Small intestine (tissue), 7 donors: ENCODE measurements around the gene LIMS2. TPM values are rescaled to one million over a fixed set of nuclear protein-coding genes. Genes with fewer than 3 reads are reported as not detected.

Experiments used
- DNase-seq, 2 donors: peaks; one replicate each; pipeline versions ENCODE4 v3.0.0 to v3.0.0-alpha.2; 2013
- FAIRE-seq: peaks from 2 replicates; lab custom pipeline; 2012; peaks lifted over from hg19 to GRCh38; lab: Jason Lieb, UNC
- H3K27ac ChIP-seq, 3 donors: one replicate each; pipeline ENCODE4 v1.5.1; 2013; ENCODE audit warnings: low read length in 2 of 3, mild to moderate bottlenecking in 2 of 3, control low read depth in 1 of 3, inconsistent platforms in 1 of 3, low read depth in 1 of 3, moderate library complexity in 1 of 3
- H3K27me3 ChIP-seq, 3 donors: one replicate each; pipeline ENCODE4 v1.6.1; 2013; ENCODE audit warnings: low read length in 3 of 3, inconsistent platforms in 1 of 3; ENCODE audit not compliant: control insufficient read depth in 3 of 3, insufficient read depth in 3 of 3
- H3K36me3 ChIP-seq, 3 donors: one replicate each; pipeline ENCODE4 v1.6.1; 2013; ENCODE audit warnings: low read length in 3 of 3, inconsistent platforms in 1 of 3, low read depth in 1 of 3, mild to moderate bottlenecking in 1 of 3, moderate library complexity in 1 of 3; ENCODE audit not compliant: control insufficient read depth in 3 of 3, insufficient read depth in 2 of 3
- H3K4me1 ChIP-seq, 3 donors: one replicate each; pipeline ENCODE4 v1.6.1; 2013; ENCODE audit warnings: low read length in 2 of 3, inconsistent platforms in 1 of 3, low read depth in 1 of 3, mild to moderate bottlenecking in 1 of 3, moderate library complexity in 1 of 3; ENCODE audit not compliant: control insufficient read depth in 3 of 3, insufficient read depth in 2 of 3
- H3K4me3 ChIP-seq, 3 donors: one replicate each; pipeline ENCODE4 v1.5.1; 2013; ENCODE audit warnings: low read length in 3 of 3, control low read depth in 1 of 3, inconsistent platforms in 1 of 3, low read depth in 1 of 3, mild to moderate bottlenecking in 1 of 3, moderate library complexity in 1 of 3
- H3K9me3 ChIP-seq, 2 donors: one replicate each; pipeline ENCODE4 v1.6.1; 2013; ENCODE audit warnings: low read depth in 1 of 2, low read length in 1 of 2; ENCODE audit not compliant: control insufficient read depth in 2 of 2, insufficient read depth in 1 of 2
- WGBS, 3 donors: extraction: QIAGEN DNeasy Blood & Tissue Kit; methylation state at CpG; one replicate each; pipeline ENCODE4 v1.1.7; 2013; 5-methylcytosine and 5-hydroxymethylcytosine counted together
- polyA plus RNA-seq, 4 donors: library from polyadenylated mRNA; stranded (reverse) in 3 of 4; unstranded in 1 of 4; fragments of 200-250 nt in 3 of 4; fragments of 120-200 nt in 1 of 4; gene quantifications; one replicate each; pipeline versions ENCODE4 v1.2.1 to v1.2.3, GENCODE V29; 2013
- donor health status: healthy with polysubstance abuse.
- donor health status: control.
- donor health status: control.
- donor health status: Bipolar disorder and iron deficiency.
- donor health status: healthy.

Gene LIMS2
- polyA plus RNA-seq, 4 donors: 2.2 to 39.5 (median 8.6) TPM

DNA sequence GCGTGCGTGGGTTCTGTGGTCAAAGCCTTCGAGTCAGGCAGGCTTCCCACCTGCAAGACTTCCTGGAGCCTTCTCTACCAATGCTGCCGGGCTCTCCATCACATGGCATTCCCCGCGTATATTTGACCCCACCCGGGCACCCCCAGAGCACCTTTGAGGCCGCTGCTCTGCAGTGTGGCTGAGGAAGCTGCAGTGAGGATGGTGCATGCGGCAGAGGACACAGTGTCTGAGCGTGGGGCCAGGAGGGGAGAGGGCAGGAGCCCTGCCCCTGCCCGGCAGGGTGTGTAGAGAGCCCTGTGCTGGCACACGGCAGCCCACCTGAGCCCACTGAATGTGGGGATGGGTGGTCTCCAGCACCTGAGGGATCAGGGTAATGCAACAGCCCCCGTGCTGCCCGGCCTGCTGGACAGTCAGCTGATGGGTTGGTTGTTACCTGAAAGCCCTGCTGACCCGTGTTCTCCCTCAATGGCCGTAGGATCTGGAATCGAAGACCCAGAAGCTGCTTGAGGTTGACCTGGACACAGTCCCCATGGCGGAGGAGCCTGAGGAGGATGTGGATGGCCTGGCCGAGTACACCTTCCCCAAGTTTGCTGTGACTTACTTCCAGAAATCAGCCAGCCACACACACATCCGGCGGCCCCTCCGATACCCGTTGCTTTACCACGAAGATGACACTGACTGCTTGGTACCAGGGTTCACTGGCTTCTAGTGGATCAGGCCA lies 66.1 kb downstream of the LIMS2 start:
- Histone ChIP-seq H3K36me3 (peaks cover 0 to 87% (median 37%) of the 10 kb centered on the region in 3 donors), H3K27me3 (no peaks in the 10 kb centered on the region), H3K4me3 (no peak overlapping the region), H3K27ac (no peak overlapping the region), H3K9me3 (peaks cover 0 to 29% of the 10 kb centered on the region in 2 donors), H3K4me1 (no peaks in the 10 kb centered on the region)
- FAIRE-seq (no peak), DNase-seq (no peak)
- 88 to 92% (median 91%) methylated on average over 23 to 24 of the region's 24 CpGs for WGBS, 3 donors

DNA sequence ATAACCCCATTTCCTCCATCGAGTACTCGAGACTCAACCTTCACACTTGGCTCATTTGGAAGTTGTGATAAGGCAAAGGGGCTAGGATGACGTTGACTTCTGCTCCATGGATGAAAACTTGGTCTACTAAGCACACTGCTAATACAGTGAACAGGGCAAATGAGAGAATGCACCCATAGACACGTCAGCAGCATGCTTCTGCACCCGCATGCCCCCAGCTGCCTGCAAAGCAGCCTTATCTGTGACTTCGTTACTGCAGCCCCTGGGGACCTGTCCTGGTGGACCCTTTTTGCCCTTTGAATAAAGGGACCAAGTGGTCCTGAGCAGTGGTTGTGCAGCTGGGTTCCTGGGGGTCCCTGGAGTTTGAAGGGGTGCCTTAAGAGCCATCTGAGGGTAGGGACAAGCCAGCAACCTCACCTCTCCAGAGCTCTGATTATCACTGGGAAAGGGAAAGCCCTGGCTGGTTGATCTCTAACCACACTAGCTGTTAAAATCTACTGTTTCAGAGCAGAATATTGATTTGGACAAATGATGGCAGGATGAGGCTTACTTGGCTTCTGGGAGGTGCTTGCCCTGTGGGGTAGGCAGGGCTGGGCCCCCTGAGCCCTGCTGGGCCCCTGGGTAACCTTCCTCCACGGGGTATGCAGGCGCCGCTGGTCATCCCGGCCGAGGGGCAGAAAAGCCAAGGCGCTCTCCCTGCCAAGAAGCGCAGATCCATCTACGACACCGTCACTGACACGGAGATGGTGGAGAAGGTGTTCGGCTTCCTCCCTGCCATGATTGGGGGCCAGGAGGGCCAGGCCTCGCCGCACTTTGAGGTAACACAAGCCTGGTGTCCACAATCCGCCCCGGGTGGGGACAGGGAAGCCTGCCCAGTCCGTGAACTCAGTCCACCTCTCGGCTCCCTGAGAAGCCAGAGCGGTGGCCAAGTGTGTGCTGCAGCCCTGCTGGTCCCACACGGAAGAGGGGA lies 67.0 kb downstream of the LIMS2 start:
- H3K27me3 ChIP-seq: no peaks in the 10 kb centered on the region
- no peak overlapping the region for H3K4me3 ChIP-seq
- H3K27ac ChIP-seq: no peak overlapping the region
- DNase-seq (no peak), FAIRE-seq (no peak)
- peaks cover 0 to 27% of the 10 kb centered on the region in 2 donors for H3K9me3 ChIP-seq
- peaks cover 0 to 81% (median 38%) of the 10 kb centered on the region in 3 donors for H3K36me3 ChIP-seq
- WGBS, 3 donors: 81 to 90% (median 86%) methylated on average over 24 to 25 of the region's 25 CpGs
- H3K4me1 ChIP-seq: no peaks in the 10 kb centered on the region

DNA sequence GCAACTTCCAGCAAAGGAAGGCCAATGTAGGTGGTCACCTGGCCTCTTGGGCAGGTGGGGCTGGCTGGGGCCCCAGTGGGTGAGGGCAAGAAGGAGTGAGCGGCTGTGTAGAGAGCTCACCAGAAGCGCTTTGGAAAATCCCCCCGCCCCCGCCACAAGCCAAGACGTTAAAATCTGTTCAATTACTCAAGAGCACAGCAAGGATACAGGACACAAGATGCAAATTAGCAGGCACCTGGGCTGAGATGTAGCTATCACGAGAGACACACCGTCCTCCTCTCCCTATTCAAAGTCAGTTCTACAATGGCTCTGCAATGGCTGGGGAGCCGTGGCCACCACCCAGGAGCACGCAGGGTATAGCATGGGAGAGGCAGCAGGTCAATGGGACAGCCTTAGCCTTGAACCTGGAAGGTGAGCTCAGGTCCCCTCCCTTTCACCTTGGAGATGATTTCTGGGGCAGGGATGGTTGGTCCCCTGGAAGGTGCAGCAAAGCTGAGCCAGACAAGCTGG lies 67.9 kb downstream of the LIMS2 start:
- H3K27me3 ChIP-seq: no peaks in the 10 kb centered on the region
- H3K36me3 ChIP-seq: peaks cover 0 to 80% (median 37%) of the 10 kb centered on the region in 3 donors
- no peaks in the 10 kb centered on the region for H3K4me1 ChIP-seq
- peaks cover 0 to 30% of the 10 kb centered on the region in 2 donors for H3K9me3 ChIP-seq
- no peak overlapping the region for H3K4me3 ChIP-seq
- FAIRE-seq (no peak), DNase-seq (no peak)
- H3K27ac ChIP-seq: no peak overlapping the region
- WGBS, 3 donors: 86 to 96% (median 88%) methylated on average over 9 of the region's 9 CpGs

DNA sequence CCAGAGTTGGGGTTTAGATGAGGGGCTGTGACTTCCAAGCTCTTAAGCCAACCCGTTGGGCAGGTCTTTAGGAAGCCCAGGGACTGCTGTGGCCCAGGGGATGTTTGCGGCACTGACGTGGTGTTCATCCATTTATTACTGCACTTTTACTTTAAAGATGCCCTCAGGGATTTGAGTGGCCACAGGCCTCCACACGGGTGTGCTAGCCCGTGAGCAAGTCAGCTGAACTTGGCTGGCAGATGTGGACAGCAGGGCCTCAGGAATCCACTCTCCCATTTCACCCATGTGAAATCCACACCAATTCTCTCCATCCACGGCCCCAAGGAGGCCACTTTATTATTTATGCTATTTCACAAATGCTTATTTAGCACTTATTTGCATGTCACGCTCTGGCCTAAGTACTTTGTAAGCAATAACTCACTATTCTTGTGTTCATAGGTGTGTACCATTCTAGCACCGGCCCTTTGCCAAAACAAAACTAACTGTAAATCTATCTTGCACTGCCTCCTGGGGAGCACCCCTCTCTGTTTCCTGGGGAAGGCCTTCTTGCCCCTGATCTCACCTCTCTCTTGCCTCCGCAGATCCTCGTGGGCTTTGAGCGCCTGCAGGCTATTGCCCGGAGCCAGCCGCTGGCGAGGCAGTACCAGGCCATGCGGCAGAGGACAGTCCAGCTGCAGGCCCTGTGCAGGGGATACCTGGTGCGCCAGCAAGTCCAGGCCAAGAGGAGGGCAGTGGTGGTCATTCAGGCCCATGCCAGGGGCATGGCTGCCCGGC lies 68.5 kb downstream of the LIMS2 start:
- 88 to 92% (median 91%) methylated on average over 17 of the region's 17 CpGs for WGBS, 3 donors
- FAIRE-seq (no peak), DNase-seq (no peak)
- Histone ChIP-seq H3K4me1 (no peaks in the 10 kb centered on the region), H3K9me3 (peaks cover 0 to 27% of the 10 kb centered on the region in 2 donors), H3K27me3 (no peaks in the 10 kb centered on the region), H3K4me3 (no peak overlapping the region), H3K36me3 (peaks cover 0 to 78% (median 34%) of the 10 kb centered on the region in 3 donors), H3K27ac (no peak overlapping the region)

DNA sequence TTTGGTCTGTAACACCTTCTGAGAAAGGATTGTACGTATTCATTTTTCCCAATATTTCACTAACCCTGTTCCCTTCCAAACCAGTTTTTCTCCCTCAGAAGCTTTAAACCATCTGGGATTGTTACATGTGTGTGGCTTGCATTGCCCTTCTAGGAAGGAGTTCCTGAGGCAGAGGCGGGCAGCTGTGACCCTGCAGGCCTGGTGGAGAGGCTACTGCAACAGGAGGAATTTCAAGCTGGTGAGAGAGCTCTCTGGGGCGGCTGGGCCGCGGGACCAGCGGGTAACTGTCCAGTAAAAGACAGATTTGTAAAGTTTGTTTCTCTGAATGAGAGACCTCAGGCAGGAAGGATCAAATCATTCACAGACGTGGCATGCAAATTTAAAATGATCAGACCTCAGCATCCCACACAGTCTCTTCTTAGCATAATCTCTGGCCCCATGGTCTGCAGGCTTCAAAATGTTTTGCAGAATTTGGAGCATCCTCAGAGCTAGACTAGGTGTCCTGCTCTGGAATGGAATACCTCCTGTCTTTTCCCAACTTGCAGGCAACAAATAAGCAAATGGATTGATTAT lies 69.6 kb downstream of the LIMS2 start:
- FAIRE-seq (no peak), DNase-seq (no peak)
- no peak overlapping the region for H3K27ac ChIP-seq
- no peaks in the 10 kb centered on the region for H3K4me1 ChIP-seq
- H3K4me3 ChIP-seq: no peak overlapping the region
- H3K9me3 ChIP-seq: peaks cover 0 to 17% of the 10 kb centered on the region in 2 donors
- WGBS, 3 donors: 85 to 94% (median 87%) methylated on average over 7 of the region's 7 CpGs
- H3K36me3 ChIP-seq: peaks cover 0 to 68% (median 26%) of the 10 kb centered on the region in 3 donors
- no peaks in the 10 kb centered on the region for H3K27me3 ChIP-seq

DNA sequence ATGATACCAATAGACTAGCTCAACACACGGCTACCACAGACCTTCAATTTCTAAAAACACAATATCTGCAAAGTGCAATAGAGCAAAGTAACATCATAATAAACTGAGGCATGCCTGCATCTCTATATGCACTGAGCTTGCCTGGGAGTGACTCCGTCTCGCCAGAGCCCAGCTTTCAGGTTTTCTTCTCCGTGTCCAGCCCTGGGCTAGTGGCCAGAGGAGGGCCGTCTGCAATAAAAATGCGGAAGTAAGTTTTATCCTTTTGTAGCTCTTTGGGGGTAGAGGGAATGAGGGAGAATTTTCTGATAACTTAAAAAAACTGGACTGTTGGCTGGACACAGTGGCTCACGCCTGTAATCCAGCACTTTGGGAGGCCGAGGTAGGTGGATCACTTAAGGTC lies 70.3 kb downstream of the LIMS2 start:
- WGBS, 3 donors: 87 to 94% (median 91%) methylated on average over 8 of the region's 8 CpGs
- H3K36me3 ChIP-seq: peaks cover 0 to 62% (median 26%) of the 10 kb centered on the region in 3 donors
- H3K27me3 ChIP-seq: no peaks in the 10 kb centered on the region
- H3K4me3 ChIP-seq: no peak overlapping the region
- H3K4me1 ChIP-seq: no peaks in the 10 kb centered on the region
- H3K27ac ChIP-seq: no peak overlapping the region
- peaks cover 0 to 10% of the 10 kb centered on the region in 2 donors for H3K9me3 ChIP-seq
- DNase-seq: no peak
- FAIRE-seq: no peak

DNA sequence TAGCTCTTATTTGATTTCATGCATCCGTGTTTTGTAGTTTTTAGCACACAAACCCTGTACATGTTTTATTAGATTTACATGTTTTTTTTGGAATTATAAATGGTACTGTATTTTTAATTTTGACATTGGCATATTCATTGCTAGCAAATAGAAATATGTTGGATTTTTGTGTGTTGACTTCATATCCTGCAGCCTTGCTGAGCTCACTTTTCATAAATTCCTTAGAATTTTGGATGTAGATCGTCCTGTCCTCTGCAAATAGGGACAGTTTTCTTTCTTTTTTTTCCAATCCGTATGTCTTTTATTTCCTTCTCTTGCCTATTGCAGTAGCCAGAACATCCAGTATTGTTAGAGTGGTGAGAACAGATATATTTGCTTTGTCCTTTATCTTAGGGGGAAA lies 76.1 kb downstream of the LIMS2 start:
- Histone ChIP-seq H3K9me3 (peaks cover 0 to 9% of the 10 kb centered on the region in 2 donors), H3K36me3 (peaks cover 0 to 31% (median 9%) of the 10 kb centered on the region in 3 donors), H3K4me1 (no peaks in the 10 kb centered on the region), H3K27ac (no peak overlapping the region), H3K27me3 (no peaks in the 10 kb centered on the region), H3K4me3 (no peak overlapping the region)
- DNase-seq: no peak
- FAIRE-seq: no peak
- WGBS, 3 donors: 76 to 88% (median 80%) methylated on average over 3 of the region's 3 CpGs
